ENCODE data around the gene CASP6. TPM values are rescaled to one million over a fixed set of nuclear protein-coding genes. Genes with fewer than 3 reads are reported as not detected.

CASP6 gene
- total RNA-seq, 1 donor from 2014 or later, result 25.2 TPM

DNA sequence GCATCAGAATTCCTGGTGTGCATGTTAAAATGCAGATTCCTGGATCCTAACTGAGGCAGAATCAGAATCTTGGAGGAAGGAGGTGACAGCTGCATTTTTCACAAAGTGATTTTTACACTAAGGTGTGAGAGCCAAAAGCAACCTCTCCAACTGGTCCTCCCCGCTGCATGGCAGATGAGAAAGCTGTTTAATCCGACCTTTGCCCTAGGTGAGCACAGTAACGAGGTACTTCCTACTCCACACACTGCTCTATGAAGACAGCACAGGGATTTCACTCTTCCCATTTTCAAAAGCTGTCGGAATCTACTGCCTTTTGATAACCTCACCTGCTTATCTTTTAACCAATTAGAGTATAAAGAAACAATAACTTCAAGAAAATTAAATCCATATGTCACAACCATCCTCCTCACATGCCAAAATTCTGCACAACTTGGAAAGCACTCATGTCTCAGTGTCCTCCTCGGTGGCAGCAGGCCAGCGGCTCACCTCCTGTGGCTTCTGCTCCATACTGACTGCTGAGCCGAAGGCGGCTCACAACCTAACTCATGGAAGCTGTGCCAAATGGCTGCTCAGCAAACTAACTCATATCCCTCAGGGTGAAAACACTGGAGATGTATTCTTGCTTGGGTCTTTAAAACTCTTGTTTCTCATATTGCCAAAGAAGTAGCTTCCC, 3.6 kb downstream of the CASP6 start:
- Mint-ChIP-seq H3K4me1 (ENCODE audit: low read depth, unreplicated experiment) (peaks cover 6% of the 10 kb centered on the region), H3K27ac (ENCODE audit: unreplicated experiment) (no peak overlapping the region), H3K27me3 (ENCODE audit: low read depth, unreplicated experiment) (no peaks in the 10 kb centered on the region), H3K9me3 (ENCODE audit: unreplicated experiment) (no peaks in the 10 kb centered on the region), H3K36me3 (ENCODE audit: low read depth, unreplicated experiment) (peaks cover 4% of the 10 kb centered on the region), H3K4me3 (ENCODE audit: unreplicated experiment) (no peak overlapping the region)
- H3K27ac ChIP-seq (ENCODE audit: low read depth, low read length), result no peak overlapping the region
- TF ChIP-seq EZH2 (IDR thresholded peaks at IDR 0.05; ENCODE audit: insufficient read depth, low read length), result no peak
- TF ChIP-seq, protein P1, sequence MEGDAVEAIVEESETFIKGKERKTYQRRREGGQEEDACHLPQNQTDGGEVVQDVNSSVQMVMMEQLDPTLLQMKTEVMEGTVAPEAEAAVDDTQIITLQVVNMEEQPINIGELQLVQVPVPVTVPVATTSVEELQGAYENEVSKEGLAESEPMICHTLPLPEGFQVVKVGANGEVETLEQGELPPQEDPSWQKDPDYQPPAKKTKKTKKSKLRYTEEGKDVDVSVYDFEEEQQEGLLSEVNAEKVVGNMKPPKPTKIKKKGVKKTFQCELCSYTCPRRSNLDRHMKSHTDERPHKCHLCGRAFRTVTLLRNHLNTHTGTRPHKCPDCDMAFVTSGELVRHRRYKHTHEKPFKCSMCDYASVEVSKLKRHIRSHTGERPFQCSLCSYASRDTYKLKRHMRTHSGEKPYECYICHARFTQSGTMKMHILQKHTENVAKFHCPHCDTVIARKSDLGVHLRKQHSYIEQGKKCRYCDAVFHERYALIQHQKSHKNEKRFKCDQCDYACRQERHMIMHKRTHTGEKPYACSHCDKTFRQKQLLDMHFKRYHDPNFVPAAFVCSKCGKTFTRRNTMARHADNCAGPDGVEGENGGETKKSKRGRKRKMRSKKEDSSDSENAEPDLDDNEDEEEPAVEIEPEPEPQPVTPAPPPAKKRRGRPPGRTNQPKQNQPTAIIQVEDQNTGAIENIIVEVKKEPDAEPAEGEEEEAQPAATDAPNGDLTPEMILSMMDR (IDR thresholded peaks at IDR 0.05; ENCODE audit: insufficient read depth, low read depth, low read length), result no peak
- H3K4me1 ChIP-seq (ENCODE audit: insufficient read depth, low read length), result no peaks in the 10 kb centered on the region
- H3K27me3 ChIP-seq (ENCODE audit: insufficient read depth, low read length), result no peaks in the 10 kb centered on the region
- no peaks in the 10 kb centered on the region for H4K20me1 ChIP-seq (ENCODE audit: insufficient read depth, low read length)
- H3K36me3 ChIP-seq (ENCODE audit: insufficient read depth, low read length), result peaks cover 3% of the 10 kb centered on the region
- no peak overlapping the region for H3K9ac ChIP-seq (ENCODE audit: low read length)
- no peak overlapping the region for H3K4me3 ChIP-seq (ENCODE audit: insufficient read depth, low read depth, low read length)
- no peak for FAIRE-seq
- H2AFZ ChIP-seq (ENCODE audit: low read depth, low read length), result no peak overlapping the region
- no peak overlapping the region for H3K4me2 ChIP-seq (ENCODE audit: low read length)
- no peak for DNase-seq (ENCODE audit: low read depth)
- no peaks in the 10 kb centered on the region for H3K9me3 ChIP-seq (ENCODE audit: insufficient read depth, low read depth, low read length)
- H3K79me2 ChIP-seq (ENCODE audit: insufficient read depth, low read length), result peaks cover 28% of the 10 kb centered on the region

DNA sequence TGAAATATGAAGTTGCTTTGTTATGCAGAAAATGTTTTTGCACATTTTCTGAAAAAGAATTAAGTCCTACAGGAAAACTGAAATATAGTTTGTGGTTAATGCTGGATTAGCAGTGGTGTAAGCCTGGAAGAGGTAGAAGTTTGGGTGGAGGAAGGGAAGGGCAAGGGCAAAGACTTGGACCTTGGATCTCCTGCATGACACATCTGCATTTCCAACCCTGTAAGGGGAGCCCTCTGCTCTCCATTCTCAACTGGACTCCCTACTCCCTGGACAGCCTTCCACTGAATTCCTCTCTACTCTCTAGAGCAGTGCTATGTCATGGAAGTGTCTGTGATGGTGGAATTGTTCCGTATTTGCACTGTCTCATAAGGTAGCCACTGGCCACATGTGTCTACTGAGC, 4.6 kb downstream of the CASP6 start:
- DNase-seq (ENCODE audit: low read depth) (no peak), FAIRE-seq (no peak)
- Histone ChIP-seq H3K4me3 (ENCODE audit: insufficient read depth, low read depth, low read length) (no peak overlapping the region), H3K79me2 (ENCODE audit: insufficient read depth, low read length) (peaks cover 28% of the 10 kb centered on the region), H3K9me3 (ENCODE audit: insufficient read depth, low read depth, low read length) (no peaks in the 10 kb centered on the region), H4K20me1 (ENCODE audit: insufficient read depth, low read length) (no peaks in the 10 kb centered on the region), H3K36me3 (ENCODE audit: insufficient read depth, low read length) (peaks cover 3% of the 10 kb centered on the region), H3K4me1 (ENCODE audit: insufficient read depth, low read length) (no peaks in the 10 kb centered on the region), H3K27me3 (ENCODE audit: insufficient read depth, low read length) (no peaks in the 10 kb centered on the region), H3K9ac (ENCODE audit: low read length) (no peak overlapping the region), H3K4me2 (ENCODE audit: low read length) (no peak overlapping the region), H2AFZ (ENCODE audit: low read depth, low read length) (no peak overlapping the region), H3K27ac (ENCODE audit: low read depth, low read length) (no peak overlapping the region)
- H3K36me3 Mint-ChIP-seq (ENCODE audit: low read depth, unreplicated experiment), result peaks cover 4% of the 10 kb centered on the region
- H3K4me3 Mint-ChIP-seq (ENCODE audit: unreplicated experiment), result no peak overlapping the region
- TF ChIP-seq EZH2 (IDR thresholded peaks at IDR 0.05; ENCODE audit: insufficient read depth, low read length), result no peak
- TF ChIP-seq, protein P1 (IDR thresholded peaks at IDR 0.05; ENCODE audit: insufficient read depth, low read depth, low read length), result no peak
- no peaks in the 10 kb centered on the region for H3K9me3 Mint-ChIP-seq (ENCODE audit: unreplicated experiment)
- H3K4me1 Mint-ChIP-seq (ENCODE audit: low read depth, unreplicated experiment), result peaks cover 6% of the 10 kb centered on the region
- no peak overlapping the region for H3K27ac Mint-ChIP-seq (ENCODE audit: unreplicated experiment)
- H3K27me3 Mint-ChIP-seq (ENCODE audit: low read depth, unreplicated experiment), result no peaks in the 10 kb centered on the region

DNA sequence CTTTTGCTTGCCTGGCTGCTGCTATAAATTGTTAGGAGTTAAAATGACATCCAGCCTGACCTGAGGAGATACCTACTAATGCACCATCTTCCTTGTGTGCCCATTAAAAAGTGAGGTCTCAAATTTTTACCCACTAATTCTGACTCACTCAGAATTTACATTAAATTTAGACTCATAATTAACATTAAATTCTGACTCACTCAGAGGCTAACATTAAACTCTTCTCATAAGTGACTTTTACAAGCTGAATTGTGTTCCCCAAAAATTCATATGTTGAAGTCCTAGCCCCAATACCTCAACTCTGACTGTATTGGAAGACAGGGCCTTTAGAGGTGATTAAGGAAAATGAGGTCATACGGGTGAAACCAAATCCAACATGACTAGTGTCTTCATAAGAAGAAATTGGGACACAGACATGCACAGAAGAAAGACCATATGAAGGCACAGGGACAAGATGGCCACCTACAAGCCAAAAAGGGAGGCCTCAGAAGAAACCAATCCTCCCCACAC, 11.8 kb downstream of the CASP6 start:
- Mint-ChIP-seq H3K4me1 (ENCODE audit: low read depth, unreplicated experiment) (no peaks in the 10 kb centered on the region), H3K27me3 (ENCODE audit: low read depth, unreplicated experiment) (no peaks in the 10 kb centered on the region), H3K36me3 (ENCODE audit: low read depth, unreplicated experiment) (peaks cover 15% of the 10 kb centered on the region), H3K27ac (ENCODE audit: unreplicated experiment) (no peak overlapping the region), H3K9me3 (ENCODE audit: unreplicated experiment) (no peaks in the 10 kb centered on the region), H3K4me3 (ENCODE audit: unreplicated experiment) (no peak overlapping the region)
- H3K27me3 ChIP-seq (ENCODE audit: insufficient read depth, low read length), result no peaks in the 10 kb centered on the region
- no peak overlapping the region for H3K9ac ChIP-seq (ENCODE audit: low read length)
- H4K20me1 ChIP-seq (ENCODE audit: insufficient read depth, low read length), result no peaks in the 10 kb centered on the region
- no peak overlapping the region for H3K4me2 ChIP-seq (ENCODE audit: low read length)
- no peak for DNase-seq (ENCODE audit: low read depth)
- no peak overlapping the region for H2AFZ ChIP-seq (ENCODE audit: low read depth, low read length)
- FAIRE-seq, result no peak
- H3K79me2 ChIP-seq (ENCODE audit: insufficient read depth, low read length), result no peaks in the 10 kb centered on the region
- TF ChIP-seq, protein P1 (IDR thresholded peaks at IDR 0.05; ENCODE audit: insufficient read depth, low read depth, low read length), result no peak
- TF ChIP-seq EZH2 (IDR thresholded peaks at IDR 0.05; ENCODE audit: insufficient read depth, low read length), result no peak
- H3K9me3 ChIP-seq (ENCODE audit: insufficient read depth, low read depth, low read length), result no peaks in the 10 kb centered on the region
- H3K27ac ChIP-seq (ENCODE audit: low read depth, low read length), result no peak overlapping the region
- no peaks in the 10 kb centered on the region for H3K4me1 ChIP-seq (ENCODE audit: insufficient read depth, low read length)
- no peak overlapping the region for H3K4me3 ChIP-seq (ENCODE audit: insufficient read depth, low read depth, low read length)
- H3K36me3 ChIP-seq (ENCODE audit: insufficient read depth, low read length), result peaks cover 25% of the 10 kb centered on the region

Data from astrocyte (in vitro differentiated cells and primary cell).